AG04449 (cell line): ENCODE data around the gene SMCHD1.

Experiments
- CTCF ChIA-PET: fragments of 350-600 bp; formaldehyde crosslinking; extraction: SDS; loops from one replicate; lab custom pipeline; 2021; ENCODE audit warnings: antibody characterized with exemption; lab: Yijun Ruan, JAX
- POLR2A ChIA-PET: fragments of 400-600, 350-600 bp; formaldehyde crosslinking; extraction: SDS; loops from one replicate; lab custom pipeline; 2020; ENCODE audit warnings: antibody characterized with exemption, inconsistent platforms; lab: Yijun Ruan, JAX
- DNase-seq: peaks from one replicate; pipeline ENCODE4 v3.0.0-alpha.2; 2010; ENCODE audit warnings: low read depth, low spot score
- H3K4me3 ChIP-seq: 2 replicates; pipeline ENCODE4 v1.5.1; 2011; ENCODE audit warnings: low read depth, mild to moderate bottlenecking, control low read depth, low read length
- TF ChIP-seq, protein P1 (sequence below): IDR thresholded peaks from one replicate; pipeline ENCODE4 v1.5.1; 2011; ENCODE audit warnings: mild to moderate bottlenecking, moderate library complexity, low read length, control low read depth, inconsistent platforms; ENCODE audit not compliant: insufficient read depth; ENCODE audit errors: missing control alignments

SMCHD1 gene

DNA sequence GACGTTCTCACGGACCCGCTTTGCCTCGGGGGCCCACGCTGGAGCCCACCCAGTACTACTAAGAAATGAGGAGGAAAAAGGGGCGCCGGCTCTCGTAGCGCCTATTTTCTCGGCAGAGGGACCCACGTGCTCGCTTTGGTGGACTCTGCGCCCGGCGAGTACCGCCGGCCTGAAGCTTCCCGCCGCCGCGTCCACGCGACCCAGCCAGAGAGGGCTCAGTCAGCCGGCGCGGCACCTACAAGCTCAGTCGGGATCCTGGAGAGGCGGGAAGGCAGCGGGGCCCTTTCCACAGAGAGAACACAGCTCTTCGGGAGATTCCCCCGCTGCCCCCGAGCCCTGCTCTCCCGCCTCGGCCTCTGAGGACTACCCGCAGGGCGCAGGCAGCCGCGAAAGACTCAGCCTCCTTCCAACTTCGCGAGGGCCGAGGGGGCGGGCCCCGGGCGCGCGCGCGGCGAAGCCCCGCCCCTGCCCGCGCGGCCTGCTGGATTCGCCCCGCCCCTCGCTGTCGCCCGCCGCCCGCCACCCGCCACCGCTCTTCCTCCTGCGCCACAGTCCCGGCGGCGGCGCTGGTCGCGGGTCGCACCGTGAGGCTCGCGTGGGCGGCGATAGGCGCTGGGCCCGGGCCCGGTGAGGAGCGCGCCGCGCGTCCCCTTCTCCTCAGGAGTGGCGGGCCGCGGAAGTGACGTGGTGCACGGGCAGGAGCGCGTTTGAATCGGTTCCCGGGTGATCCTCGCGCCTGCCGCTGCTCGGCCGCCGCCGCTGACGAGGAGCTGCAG is at the start of gene SMCHD1:
TSS of gene SMCHD1 (plus strand) at position 549 of the 776 bp plus-strand sequence. CDS start 350 bp downstream, outside the sequence.
- ChIA-PET CTCF (interaction anchor here (0.8 to 1.1 kb wide), 3 partner anchors 9 to 80 kb away, joined by 3 to 5 read pairs (median 3); no protein-coding TSS in a partner anchor), POLR2A (interaction anchor here (0.6 to 0.9 kb wide), 2 partner anchors 8 to 332 kb away, joined by 3 read pairs; no protein-coding TSS in a partner anchor)
- peak within 1 kb of the TSS; percentile 88 for H3K4me3 ChIP-seq
- no peak for DNase-seq
- TF ChIP-seq, protein P1, sequence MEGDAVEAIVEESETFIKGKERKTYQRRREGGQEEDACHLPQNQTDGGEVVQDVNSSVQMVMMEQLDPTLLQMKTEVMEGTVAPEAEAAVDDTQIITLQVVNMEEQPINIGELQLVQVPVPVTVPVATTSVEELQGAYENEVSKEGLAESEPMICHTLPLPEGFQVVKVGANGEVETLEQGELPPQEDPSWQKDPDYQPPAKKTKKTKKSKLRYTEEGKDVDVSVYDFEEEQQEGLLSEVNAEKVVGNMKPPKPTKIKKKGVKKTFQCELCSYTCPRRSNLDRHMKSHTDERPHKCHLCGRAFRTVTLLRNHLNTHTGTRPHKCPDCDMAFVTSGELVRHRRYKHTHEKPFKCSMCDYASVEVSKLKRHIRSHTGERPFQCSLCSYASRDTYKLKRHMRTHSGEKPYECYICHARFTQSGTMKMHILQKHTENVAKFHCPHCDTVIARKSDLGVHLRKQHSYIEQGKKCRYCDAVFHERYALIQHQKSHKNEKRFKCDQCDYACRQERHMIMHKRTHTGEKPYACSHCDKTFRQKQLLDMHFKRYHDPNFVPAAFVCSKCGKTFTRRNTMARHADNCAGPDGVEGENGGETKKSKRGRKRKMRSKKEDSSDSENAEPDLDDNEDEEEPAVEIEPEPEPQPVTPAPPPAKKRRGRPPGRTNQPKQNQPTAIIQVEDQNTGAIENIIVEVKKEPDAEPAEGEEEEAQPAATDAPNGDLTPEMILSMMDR: no peak

DNA sequence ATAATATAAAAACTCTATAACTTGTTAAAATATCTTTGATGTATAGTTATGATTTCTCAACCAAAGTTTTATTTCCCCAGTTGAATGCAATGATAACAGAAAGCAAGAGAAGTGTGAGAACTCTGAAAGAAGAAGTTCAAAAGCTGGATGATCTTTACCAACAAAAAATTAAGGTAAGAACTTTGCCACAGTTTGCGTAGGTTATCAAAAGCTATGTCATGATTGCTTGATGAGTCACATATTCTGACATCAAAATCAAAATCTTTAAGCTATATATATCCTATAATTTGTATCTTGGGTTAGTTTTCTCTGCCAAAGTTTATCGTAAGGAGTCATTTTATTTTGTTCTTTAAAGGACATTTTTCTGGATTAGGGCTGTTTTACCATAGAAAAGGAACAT is 49.2 kb upstream of the SMCHD1 start:
- no peak for DNase-seq
- ChIA-PET CTCF (interaction anchor here (1.3 kb wide), 1 partner anchor 15 kb away, joined by 3 read pairs; no protein-coding TSS in a partner anchor), POLR2A (interaction anchor here (0.6 kb wide), 1 partner anchor 317 kb away, joined by 5 read pairs; no protein-coding TSS in a partner anchor)
- no peak overlapping the region for H3K4me3 ChIP-seq
- TF ChIP-seq, protein P1: no peak

DNA sequence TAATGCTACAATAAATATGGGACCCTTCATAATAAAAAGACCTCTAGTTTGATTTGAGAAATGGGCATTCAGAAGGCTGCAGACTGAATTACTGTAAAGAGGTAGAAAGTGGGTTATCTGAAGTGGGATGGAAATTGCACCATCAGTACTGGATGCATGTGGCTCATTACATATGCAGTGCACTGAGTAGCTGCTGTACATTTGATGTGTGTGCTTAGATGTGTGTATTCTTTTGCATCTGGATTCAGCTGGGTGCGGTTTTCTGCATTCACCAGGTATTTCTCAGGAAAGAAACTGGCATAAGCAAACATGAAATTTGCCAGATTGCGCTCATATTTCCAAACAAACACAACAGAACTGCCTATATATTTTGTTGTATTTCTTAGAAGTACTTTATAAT is 45.9 kb upstream of the SMCHD1 start:
- DNase-seq: no peak
- CTCF ChIA-PET: interaction anchor here (1.2 kb wide), 1 partner anchor 10 kb away, joined by 4 read pairs; no protein-coding TSS in a partner anchor
- POLR2A ChIA-PET: no interaction called here
- H3K4me3 ChIP-seq: no peak overlapping the region
- TF ChIP-seq, protein P1: no peak

DNA sequence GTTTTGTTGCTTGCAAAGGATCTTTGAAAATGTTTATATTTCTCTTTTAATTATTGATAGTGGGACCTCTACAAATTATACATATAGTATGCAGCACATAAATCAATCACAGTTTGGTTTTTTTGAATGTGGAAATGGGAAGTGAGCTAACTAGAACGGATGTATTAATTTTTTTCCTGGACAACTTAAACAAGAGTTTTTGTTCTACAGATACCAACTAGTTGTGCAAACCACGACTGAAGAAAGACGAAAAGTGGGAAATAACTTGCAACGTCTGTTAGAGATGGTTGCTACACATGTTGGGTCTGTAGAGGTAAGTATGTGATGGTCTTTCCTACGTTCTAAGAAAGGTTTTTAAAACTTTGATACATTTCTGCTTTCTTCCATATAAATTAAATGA is 45.0 kb upstream of the SMCHD1 start:
- no peak overlapping the region for H3K4me3 ChIP-seq
- ChIA-PET POLR2A (no interaction called here), CTCF (no interaction called here)
- no peak for DNase-seq
- TF ChIP-seq, protein P1: no peak

DNA sequence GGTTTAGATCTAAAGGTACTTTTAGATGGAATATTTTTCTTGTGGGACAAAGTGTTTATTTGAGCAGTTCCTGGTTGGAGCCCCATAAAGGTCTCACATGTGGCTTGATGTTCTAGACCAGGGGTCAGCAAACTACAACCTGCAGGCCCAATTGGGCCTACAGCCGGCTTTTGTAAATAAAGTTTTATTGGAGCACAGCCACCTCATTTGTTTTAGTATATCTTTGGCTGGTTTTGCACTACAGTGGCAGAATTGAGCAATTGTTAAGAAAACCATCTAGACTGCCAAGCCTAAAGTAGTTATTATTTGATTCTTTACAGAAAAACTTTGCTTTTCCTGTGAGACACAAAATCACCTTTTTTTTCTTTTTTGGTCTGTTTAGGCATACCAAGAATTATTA is 42.5 kb upstream of the SMCHD1 start:
- no peak overlapping the region for H3K4me3 ChIP-seq
- TF ChIP-seq, protein P1: no peak
- DNase-seq: no peak
- CTCF ChIA-PET: no interaction called here
- POLR2A ChIA-PET: no interaction called here

DNA sequence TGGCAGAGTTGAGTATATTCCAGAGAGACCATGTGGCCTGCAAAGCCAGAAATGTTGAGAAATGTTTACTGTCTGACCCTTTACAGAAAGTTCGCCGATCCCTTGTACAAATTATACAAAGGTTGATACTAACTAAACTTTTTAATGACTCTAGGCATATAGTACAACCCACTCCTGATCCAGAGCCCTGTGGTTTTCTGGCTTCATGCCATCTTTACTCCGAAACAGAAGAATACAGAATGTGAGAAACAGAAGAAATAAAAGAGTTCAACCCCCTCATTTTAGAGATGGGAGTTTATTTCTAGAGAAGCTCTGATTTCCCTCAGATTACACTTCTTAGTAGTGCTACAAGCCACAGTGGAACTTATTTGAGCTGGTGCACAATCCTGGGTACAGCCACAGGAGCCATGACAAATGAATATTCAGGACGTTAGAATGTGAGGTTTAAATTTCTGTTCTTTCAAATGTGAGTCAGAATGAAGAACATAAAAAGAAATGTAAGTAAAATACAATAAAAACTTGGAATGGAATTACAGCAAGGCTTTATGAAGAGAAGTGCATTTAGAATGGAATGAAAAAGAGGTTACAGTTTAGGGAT is 38.0 kb upstream of the SMCHD1 start:
- ChIA-PET POLR2A (no interaction called here), CTCF (no interaction called here)
- H3K4me3 ChIP-seq: no peak overlapping the region
- TF ChIP-seq, protein P1: no peak
- DNase-seq: no peak
